Amygdala (tissue), 56 donors: ENCODE data around the gene TAS2R20.
"Not testable (repeated sequence)": the region's sequence is repeated elsewhere in the genome, so short reads cannot be mapped to it uniquely, and the experiment has no call there.

Source experiments
- DNase-seq, 56 donors: peaks; one replicate each; lab custom pipeline; 2025; lab: John Stamatoyannopoulos, UW

Gene TAS2R20, protein sequence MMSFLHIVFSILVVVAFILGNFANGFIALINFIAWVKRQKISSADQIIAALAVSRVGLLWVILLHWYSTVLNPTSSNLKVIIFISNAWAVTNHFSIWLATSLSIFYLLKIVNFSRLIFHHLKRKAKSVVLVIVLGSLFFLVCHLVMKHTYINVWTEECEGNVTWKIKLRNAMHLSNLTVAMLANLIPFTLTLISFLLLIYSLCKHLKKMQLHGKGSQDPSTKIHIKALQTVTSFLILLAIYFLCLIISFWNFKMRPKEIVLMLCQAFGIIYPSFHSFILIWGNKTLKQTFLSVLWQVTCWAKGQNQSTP

DNA sequence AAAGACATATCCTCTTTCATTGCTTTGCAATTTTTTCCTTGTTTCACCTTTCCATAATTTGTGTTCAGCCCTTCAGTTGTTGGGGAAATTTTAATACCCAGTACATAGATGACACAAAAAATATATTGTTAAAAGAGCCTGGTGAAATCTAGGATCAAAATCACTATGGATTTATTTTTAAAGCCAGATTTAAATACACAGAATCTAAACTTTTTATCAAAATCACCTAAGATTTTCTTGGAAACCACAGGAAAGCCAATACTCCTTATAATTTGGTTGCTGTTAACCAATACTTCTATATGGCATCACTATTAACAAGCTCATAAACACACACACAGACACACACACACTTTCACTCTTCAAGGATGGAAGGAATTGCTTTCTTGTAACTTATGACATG is at the start of gene TAS2R20:
Gene TAS2R20 (minus strand): TSS at position 101 of the 400 bp plus-strand sequence. CDS start 429 bp downstream, outside the sequence.
- no peak for DNase-seq

DNA sequence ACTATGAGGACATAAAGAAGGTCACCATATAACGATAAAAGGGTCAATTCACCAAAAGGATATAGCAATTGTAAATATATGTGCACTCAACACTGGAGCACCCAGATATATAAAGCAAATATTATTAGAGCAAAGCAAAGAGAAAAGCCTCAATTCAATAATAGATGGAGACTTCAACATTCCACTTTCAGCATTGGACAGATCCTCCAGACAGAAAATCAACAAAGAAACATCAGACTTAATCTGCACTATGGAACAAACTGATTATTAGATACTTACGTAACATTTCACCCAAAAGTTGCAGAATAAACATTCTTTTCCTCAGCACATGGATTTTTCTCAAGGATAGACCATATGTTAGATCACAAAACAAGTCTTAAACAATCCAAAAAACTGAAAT is 43.3 kb upstream of the TAS2R20 start:
- not testable (repeated sequence) for DNase-seq

DNA sequence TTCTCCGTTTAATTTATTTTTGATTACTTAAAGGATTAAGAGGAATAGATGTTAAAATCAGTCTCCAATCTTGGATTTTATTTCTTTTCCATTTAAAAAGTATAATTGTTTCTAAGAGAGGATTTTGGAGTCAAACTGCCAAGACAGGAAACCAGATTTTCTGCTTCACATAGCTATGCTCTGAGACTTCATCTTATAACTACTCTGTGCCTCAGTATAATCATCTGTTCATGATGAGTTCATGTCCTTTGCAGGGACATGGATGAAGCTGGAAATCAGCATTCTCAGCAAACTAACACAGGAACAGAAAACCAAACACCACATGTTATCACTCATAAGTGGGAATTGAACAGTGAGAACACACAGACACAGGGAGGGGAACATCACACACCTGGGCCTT is 42.1 kb upstream of the TAS2R20 start:
- no peak for DNase-seq

DNA sequence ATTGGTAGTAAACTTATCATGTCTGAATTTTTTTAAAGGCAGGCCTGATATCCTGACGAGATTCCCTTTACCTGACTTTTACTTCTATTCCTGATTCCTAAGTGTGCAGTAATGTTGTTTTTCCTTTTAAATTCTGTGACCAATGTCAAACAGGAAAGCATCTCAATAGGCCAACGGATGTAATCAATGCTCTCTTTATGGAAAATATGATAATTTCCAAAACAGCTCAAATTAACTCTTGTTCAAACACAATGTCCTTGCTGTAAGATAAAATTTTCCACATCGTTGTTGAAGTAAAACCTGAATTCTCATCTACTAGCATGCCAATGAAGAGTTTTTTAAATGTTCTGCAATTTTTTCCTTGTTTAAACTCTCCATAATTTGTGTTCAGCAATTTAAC is 41.1 kb upstream of the TAS2R20 start:
- no peak for DNase-seq

DNA sequence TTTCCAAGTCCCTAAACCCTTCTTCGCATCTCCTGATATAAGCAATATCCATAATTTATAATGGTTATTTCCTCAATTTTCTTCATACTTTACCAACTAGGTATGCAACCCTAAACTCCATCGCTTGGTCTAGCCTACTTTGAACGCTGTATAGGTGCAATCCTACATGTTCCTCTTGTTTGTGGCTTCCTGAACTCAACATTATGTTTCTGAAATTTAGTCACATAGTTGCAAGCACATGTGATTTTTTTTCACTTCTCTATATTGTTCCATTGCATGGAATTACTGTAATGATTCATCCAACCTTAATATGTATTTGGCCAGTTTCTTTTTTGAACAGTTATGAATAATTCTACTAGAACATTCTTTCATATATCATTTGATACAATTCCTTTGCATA is 35.9 kb upstream of the TAS2R20 start:
- DNase-seq: not testable (repeated sequence)

DNA sequence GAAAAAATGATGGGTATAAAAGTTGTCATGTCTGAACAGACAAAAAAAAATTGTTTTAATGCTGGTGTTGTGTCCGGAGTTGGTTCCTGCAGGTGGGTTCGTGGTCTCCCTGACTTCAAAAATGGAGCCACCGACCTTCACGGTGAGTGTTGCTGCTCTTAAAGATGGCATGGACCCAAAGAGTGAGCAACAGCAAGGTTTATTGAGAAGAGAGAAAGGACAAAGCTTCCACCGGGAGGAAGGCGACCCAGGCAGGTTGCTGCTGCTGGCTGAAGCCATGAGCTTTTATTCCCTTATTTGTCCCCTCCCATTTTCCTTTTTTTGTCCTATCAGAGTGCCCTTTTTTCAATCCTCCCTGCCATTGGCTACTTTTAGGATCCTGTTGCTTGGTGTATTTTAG is 33.2 kb upstream of the TAS2R20 start, which contains the start of gene TAS2R31:
Gene TAS2R31 (minus strand): TSS at position 101 of the 400 bp plus-strand sequence. CDS start 72 bp downstream, at position 29.
- no peak for DNase-seq

DNA sequence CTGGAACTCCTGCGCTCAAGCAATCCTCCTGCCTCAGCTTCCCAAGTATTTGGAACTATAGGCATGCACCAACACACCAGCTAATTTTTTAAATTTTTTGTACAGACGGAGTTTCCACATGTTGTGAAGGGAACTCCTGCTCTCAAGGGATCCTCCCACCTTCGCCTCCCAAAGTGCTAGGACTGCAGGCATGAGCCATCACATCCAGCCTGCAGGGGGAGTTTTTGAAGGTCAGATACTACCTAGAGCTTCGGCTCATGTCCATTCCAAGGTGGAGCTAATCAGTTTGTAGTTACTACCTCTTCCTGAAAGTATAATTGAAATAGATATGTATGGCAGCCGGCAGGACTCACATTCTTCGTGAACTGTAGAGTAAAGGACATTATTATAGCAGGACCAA is 28.0 kb upstream of the TAS2R20 start:
- no peak for DNase-seq

DNA sequence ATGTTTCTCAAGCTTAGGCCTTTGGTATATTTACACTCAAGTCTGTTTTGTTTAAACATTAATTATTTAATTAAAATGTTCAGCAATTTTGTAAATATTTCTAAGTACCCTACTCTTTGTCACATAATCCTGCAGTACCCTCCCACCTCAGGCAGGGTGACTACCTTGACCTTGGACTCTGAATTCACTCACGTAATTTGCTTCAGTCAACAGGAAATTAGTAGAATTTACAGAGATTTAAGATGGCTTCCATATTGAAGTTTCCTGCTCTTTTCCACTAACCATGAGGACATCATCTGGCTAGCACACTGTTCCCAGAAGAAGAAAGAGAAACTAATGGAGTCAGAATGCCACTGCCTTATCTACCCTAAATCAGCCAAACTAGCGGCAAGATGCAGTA is 25.3 kb upstream of the TAS2R20 start:
- no peak for DNase-seq

DNA sequence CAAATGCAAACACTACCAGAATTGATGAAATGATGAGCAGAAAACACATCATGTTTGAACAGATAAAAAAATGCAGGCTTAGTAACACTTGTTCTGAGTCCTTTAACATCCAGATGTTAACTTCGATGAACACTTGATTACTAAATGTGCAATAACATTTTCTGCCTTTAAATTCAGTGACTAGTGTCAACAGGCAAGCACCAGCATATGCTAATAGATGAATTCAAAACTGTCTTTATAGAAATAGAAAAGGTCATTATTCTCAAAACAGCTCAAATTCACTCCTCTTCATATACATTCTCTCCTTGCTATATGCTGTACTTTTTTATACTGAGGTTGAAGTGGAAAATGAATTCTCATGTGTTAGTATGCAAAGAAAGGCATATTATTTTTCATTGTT is 24.4 kb upstream of the TAS2R20 start, which contains the start of gene TAS2R19:
Gene TAS2R19 (minus strand): TSS at position 101 of the 400 bp plus-strand sequence. CDS start 49 bp downstream, at position 52.
- DNase-seq: no peak

DNA sequence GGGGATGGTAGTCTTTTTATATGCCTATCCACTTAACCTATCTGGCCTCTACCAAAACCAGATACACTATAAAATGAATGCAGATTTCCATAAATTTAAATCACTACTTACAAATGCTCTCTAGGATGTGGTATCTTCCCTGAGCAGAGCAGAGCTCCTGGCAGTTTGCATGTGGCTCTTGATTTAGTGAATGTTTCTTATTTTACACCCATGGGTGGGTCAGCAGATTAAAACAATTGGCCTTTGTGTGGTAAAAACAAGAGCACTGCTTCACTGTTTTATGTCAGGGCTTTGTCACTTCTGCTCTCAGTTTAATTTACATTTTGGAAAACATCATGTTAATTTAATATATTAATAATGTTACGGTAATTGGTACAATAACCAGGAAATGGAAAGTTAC is 18.8 kb upstream of the TAS2R20 start:
- peak in 11 of 56 donors; percentile 1 to 44 (median 7) for DNase-seq

DNA sequence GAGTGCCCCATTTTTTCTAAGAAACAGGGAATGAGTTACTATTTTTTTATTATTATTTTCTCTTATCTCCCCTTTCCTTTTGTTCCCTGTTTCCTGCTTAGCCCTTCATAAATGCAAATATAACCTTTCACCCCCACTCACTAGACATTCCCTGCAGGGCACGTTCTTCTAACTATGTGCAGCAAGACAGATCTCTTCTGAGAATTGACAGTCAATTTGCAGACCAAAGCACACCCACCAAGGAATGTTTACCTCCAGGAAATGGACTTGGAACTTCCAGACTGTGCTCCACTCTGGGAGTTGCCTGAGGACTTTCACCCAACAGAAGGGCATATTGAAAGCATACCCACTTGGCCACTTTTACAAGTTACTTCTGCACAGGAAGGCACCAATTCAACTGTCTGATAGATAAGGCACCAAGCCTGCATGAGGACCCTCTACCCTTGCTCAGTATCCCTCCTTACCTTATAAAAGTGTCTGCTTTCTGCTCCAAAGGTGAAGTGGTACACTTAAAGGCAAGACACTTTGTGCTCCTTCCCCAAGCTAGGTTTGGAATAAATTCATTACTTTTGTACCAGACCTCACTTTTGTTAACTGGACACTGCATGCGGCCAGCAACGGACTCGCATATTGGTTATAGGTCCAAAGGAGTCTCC is 17.8 kb upstream of the TAS2R20 start:
- peak in 1 of 56 donors; percentile 1 for DNase-seq

DNA sequence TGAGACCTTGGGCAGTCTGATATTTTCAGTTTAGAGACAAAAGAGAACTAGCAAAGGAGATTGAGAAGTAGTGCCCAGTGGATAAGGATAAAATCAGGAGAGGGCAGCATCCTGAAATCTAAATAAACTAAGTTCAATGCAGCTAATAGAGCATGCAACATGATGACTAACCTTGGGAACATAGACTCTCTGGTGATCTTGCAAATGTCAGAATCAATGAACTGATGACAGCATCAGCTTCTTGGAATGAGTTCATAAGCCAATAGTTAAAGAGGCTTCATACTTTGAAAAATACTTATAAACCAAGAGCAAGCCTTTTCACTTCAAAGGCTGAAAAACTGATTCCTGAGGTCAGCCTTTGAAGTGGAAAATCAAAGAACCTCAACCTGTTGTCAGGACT is 16.1 kb upstream of the TAS2R20 start:
- DNase-seq: no peak

DNA sequence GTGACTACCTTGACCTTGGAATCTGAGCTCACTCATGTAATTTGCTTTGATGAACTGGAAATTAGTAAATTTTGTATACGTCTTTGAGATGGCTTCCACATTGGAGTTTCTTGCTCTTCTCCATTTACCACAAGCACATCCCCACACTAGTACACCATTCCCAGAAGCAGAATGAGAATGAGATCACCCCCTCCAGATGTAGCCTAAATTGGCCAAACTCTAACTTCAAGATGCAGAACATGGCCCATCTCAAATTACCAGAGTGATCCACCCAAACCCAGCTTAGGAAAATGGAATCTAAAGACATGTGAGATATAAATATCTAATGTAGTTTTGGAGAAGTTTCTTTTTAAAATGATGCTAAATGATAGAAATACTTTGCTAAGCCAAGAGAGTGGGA is 9.5 kb upstream of the TAS2R20 start:
- DNase-seq: no peak

DNA sequence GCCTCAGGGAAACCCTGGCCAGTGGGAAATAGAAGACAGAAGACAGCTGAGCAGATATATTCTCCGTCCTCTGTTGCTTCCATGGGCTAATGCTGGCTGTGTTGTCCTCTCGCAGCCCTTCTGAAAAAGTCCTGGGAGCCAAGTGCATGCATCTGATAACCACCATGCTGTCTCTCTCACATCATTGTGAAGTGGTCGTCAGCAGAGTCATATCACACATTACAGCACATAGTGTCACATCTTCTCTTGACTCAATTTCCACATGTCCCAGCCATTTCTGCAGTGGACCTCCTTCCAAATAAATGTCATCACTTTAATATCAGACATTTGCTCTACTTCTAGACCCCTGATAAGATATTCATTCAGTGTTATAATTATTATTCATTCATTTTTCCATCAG is 3.8 kb downstream of the TAS2R20 start:
- DNase-seq: no peak

DNA sequence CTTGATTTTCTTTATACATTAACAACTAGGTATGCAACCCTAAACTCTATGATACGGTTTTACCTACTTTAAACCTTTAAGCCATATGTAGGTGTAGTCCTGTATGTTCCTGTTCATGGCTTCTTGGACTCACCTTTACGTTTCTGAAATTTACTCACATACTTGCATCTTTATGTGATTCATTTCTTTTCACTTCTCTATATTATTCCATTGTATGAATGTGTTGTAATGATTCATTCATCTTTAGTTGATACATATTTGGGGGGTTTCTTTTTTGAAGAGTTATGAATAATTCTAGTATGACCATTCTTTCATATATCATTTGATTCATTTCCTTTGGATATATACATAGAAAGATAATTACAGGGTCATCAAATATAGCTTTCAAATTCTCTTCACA is 9.0 kb downstream of the TAS2R20 start:
- DNase-seq: no peak

DNA sequence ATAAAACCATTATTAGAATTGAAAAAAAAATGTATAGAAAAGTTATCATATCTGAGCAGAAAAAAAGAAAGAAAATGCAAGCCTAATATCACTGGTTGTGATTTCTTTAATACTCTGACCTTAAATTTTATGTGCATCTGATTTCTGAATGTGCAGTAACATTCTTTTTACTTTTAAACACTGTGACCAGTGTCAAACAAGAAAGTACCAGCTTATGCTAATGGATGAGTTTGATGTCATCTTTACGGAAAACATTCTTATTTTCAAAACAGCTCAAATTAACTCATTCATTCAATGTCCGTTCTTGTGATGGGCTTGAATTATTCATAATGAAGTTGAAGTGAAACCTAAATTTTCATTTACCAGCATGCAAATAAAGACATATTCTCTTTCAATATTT is 11.3 kb downstream of the TAS2R20 start, which contains the start of gene TAS2R50:
Gene TAS2R50 (minus strand): TSS at position 101 of the 400 bp plus-strand sequence. CDS start 52 bp downstream, at position 49.
- no peak for DNase-seq

DNA sequence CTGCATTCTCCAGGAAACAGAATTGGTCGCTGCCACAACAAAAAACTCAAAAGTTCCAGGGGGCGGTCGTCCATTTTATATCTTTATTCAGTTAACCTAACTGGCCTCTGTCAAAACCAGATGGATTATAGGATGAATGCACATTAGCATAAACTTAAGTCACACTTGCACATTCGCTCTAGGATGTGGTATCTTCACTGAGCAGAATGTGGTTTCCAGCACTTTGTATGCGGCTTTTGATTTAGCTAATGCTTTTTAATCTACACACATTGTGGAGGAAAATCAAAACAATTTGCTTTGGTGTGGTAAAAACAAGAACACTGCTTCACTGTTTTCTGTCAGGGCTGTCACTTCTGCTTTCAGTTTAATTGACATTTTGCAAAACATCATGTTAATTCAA is 15.9 kb downstream of the TAS2R20 start:
- no peak for DNase-seq

DNA sequence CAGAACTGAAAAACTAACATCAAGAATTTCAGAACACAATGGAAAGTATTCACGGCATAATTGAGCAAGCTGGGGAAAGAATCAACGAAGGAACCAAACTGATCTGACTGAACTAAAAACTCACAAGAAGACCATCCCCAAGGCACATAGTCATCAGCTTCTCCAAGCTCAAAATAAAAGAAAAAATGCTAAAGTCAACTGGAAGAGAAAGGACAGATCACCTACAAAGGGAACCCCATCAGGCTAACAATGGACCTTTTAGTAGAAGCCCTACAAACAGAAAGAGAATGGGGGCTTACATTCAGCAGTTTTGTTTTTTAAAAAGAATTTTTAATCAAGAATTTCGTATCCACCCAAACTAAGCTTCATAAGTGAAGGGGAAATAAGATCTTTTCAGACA is 23.1 kb downstream of the TAS2R20 start:
- DNase-seq: no peak

DNA sequence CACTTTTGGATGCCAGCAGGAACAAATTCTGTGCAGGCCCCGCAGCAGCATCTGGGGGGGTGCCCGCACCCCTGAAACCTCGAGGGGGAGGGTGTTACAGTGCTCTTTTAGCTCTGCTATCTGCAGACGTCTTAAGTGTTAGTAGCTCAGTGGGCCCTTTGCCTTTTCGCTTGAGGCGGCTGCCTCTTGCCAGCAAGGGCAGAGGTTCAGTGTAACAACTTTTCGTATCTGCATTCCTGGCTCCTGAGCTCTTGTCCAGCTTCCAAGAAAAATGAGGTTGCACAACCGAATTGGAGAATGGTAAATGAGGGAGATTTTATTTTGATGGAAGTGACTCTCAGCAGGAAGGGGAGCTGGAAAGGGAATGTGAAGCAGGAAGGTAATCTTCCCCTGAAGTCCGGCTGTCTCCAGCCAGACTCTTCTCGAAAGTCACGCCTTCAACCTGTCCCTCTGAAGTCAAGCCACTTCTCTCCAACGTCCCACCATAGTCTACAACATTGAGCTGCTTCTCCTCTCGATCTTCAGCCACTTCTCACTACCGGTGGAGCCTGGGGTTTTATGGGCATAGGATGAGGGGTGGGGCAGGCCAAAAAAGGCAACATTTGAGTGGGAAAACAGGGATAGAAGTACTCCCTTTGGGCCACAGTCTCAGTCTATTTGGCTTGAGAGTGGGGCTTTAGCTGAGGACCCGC is 29.2 kb downstream of the TAS2R20 start:
- no peak for DNase-seq

DNA sequence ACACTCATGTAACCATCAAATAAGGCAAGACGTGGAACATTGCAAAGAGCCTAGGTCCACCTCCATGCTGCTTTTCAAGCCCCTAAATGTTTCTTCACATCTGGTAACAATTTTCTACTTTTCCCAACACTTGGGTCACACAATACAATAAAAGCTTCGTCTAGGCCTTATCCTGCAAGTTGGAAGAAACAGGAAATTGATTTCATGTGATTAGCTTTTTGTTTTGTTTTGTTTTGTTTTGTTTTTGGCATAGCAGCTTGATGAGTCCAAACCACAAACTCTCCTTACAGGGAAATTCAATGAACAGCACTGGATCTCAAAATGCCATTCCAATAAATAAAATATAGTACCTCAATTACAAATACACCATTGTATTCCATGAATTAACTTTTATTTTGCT is 30.7 kb downstream of the TAS2R20 start:
- DNase-seq: no peak

DNA sequence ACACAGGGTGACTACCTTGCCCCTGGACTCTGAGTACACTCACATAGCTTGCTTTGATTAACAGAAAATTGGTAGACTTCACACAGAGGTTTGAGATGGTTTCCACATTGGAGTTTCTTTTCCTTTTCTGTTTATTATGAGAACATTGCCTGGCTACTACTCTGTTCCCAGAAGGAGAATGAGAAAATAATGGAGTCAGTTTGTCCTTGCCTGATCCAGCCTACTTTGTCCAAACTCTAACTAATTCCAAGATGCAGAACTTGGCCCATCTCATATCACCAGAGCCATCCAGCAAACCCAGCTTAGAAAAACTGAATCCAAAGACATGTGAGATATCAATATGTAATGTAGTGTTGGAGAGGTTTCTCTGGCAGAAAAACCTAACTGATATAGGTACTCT is 31.8 kb downstream of the TAS2R20 start:
- DNase-seq: no peak
